Measurements from ENCODE around the gene SIPA1L3. TPM values are rescaled to one million over a fixed set of nuclear protein-coding genes. Genes with fewer than 3 reads are reported as not detected.

Gene SIPA1L3
- total RNA-seq, 4 donors from 2014 or later: 50.0 to 69.8 (median 53.6) TPM

DNA sequence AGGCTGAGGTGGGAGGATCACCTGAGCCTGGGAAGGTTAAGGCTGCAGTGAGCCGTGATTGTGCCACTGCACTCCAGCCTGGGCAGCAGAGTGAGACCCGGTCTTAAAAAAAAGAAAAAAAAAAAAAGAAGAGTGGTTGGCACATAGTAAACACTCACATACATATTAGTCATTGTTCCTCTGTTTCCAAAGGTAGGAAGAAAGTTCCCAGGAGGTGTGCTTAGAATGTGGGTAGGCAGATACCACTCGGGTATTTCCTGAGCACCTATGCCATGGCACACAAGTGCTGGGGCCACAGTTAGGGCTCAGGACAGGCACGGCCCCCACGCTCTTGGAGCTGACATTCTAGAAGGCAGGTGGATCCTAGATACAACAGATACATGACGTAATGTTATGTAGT is 41.4 kb downstream of the SIPA1L3 start:
- peak in 1 of 2 donors; percentile 14 for DNase-seq (ENCODE audit: low spot score in 2 of 2)
- intact Hi-C loops (cut with DNase I; ENCODE audit: low total_unique reads): no loop called here
- TF ChIP-seq, protein P1, sequence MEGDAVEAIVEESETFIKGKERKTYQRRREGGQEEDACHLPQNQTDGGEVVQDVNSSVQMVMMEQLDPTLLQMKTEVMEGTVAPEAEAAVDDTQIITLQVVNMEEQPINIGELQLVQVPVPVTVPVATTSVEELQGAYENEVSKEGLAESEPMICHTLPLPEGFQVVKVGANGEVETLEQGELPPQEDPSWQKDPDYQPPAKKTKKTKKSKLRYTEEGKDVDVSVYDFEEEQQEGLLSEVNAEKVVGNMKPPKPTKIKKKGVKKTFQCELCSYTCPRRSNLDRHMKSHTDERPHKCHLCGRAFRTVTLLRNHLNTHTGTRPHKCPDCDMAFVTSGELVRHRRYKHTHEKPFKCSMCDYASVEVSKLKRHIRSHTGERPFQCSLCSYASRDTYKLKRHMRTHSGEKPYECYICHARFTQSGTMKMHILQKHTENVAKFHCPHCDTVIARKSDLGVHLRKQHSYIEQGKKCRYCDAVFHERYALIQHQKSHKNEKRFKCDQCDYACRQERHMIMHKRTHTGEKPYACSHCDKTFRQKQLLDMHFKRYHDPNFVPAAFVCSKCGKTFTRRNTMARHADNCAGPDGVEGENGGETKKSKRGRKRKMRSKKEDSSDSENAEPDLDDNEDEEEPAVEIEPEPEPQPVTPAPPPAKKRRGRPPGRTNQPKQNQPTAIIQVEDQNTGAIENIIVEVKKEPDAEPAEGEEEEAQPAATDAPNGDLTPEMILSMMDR (IDR thresholded peaks at IDR 0.05): no peak
- TF ChIP-seq POLR2A (IDR thresholded peaks at IDR 0.05): no peak
- WGBS, 2 donors: 82 to 86% methylated on average over 6 of the region's 6 CpGs
- no peak overlapping the region for H3K4me3 ChIP-seq (ENCODE audit: low read depth, poor library complexity, severe bottlenecking)

DNA sequence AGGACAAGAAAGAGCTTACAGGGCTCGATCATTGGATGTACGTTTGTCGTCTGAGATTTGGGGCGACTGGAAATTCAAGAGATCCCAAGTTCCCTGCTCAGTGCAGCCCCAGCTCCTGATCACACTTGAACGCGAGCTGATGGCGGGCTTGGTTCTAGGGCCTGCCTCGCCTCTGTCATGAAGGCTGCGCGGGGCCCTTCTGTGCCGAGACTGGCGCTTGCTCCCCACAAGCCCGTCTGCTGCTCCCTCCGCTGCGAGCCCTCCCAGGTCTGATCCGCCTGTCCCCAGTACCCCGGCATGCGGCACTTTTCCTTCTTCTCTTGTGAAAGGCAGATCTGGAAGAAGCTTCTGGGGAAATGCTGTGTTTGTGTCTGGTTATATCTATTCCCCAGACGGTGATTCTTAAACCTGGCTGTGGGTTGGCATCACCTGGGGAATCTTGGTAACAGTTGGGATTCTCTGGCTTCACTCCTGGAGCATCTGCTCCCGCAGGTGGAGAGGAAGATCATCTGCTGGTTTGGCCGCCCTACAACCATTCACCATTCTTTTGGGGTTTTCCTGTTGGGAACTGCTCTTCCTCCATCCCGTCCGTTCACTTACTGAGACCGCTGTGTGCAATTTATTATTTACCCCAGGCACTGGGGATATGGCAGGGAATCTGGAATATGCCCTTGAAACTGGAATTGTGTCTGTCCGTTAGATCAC is 43.6 kb downstream of the SIPA1L3 start:
- TF ChIP-seq, protein P1 (IDR thresholded peaks at IDR 0.05): no peak
- no peak for TF ChIP-seq POLR2A (IDR thresholded peaks at IDR 0.05)
- H3K4me3 ChIP-seq (ENCODE audit: low read depth, poor library complexity, severe bottlenecking): no peak overlapping the region
- intact Hi-C loops (cut with DNase I; ENCODE audit: low total_unique reads): no loop called here
- DNase-seq (ENCODE audit: low spot score in 2 of 2): peak in 1 of 2 donors; percentile 78
- 78 to 83% methylated on average over 25 of the region's 25 CpGs for WGBS, 2 donors

DNA sequence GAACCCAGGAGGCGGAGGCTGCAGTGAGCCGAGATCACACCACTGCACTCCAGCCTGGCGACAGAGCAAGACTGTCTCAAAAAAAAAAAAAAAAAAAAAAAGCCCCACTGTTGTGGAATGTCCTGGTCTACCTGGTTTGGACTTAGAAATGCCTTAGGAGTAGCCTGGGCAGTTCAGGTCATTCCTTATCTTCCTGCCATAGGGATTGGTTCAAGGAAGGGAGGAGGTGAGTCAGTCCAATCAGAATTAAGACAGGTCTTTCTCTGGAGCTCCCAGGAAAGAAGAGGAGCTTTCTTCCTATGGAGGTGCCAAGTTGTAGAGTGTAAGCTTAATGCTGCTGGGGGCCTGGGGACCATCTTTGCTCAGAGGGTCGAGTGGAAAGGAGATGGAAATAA is 44.8 kb downstream of the SIPA1L3 start:
- WGBS, 2 donors: 73 to 75% methylated on average over 4 of the region's 4 CpGs
- TF ChIP-seq POLR2A (IDR thresholded peaks at IDR 0.05): no peak
- TF ChIP-seq, protein P1 (IDR thresholded peaks at IDR 0.05): no peak
- intact Hi-C loops (cut with DNase I; ENCODE audit: low total_unique reads): no loop called here

DNA sequence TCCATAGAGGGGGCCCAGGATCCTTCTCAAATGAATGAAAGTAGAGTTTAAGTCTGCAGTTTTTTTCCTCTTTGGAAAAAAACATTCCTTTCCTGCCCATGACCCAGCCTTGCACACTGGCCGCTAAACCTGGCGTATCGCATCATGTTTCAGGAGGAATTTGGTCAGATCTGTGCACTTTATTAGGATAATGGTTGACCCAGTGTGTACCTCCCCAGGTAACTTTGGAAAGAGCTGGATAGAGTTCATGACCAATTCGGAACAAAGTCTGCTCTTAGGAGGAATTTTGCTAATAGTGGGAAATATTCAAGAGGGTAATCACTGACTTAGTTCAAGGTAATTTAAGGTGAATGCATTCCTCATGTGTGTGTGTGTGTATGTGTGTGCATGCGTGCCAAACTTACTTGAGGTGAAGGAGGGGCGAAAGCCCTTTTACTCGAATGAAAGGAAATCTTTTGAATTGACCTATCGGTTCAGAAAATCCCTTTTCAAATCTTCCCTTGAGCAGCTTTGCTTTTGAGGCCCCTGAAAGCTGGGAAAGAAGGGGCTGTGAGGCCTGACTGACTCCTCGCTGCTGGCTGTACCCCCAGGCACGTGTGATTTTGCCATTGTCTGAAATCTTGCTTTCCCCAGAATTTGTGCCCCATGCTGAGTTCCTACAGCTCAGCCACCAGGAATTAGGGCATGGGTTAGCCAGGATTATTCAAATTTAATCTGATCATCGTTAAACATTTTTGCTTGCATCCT is 46.3 kb downstream of the SIPA1L3 start:
- DNase-seq (ENCODE audit: low spot score in 2 of 2): peak in 1 of 2 donors; percentile 32
- 65 to 72% methylated on average over 11 of the region's 11 CpGs for WGBS, 2 donors
- TF ChIP-seq, protein P1 (IDR thresholded peaks at IDR 0.05): no peak
- TF ChIP-seq POLR2A (IDR thresholded peaks at IDR 0.05): no peak
- no peak overlapping the region for H3K4me3 ChIP-seq (ENCODE audit: low read depth, poor library complexity, severe bottlenecking)
- intact Hi-C loops (cut with DNase I; ENCODE audit: low total_unique reads): loop anchor here (1.0 kb wide), 1 partner anchor 17 kb away; no protein-coding TSS in a partner anchor

More for the DNA sequence above, 44.8 kb downstream of the SIPA1L3 start:
- H3K4me3 ChIP-seq (ENCODE audit: low read depth, poor library complexity, severe bottlenecking): no peak overlapping the region
- peak in 1 of 2 donors; percentile 20 for DNase-seq (ENCODE audit: low spot score in 2 of 2)

DNA sequence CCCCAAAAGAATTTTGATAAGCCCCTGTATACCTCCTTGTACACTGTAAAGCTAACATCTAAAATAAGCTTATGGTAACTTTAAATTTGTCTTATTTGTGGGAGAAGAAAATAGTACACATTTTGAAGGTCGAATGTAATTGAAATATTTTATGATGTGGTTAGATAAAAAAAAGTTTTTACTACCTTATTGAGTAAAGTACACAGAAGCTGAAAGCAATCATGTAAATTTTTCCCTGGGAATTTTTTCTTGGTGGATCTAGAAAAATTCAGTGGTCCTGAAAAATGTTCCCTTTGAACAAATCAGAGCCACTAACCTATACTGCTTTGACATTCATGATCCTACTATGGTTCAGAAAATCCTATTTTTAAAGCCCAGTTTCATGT is 46.9 kb downstream of the SIPA1L3 start:
- no peak for DNase-seq (ENCODE audit: low spot score in 2 of 2)
- WGBS, 2 donors: 28 to 29% methylated on average over 1 of the region's 1 CpG
- TF ChIP-seq POLR2A (IDR thresholded peaks at IDR 0.05): no peak
- TF ChIP-seq, protein P1 (IDR thresholded peaks at IDR 0.05): no peak
- intact Hi-C loops (cut with DNase I; ENCODE audit: low total_unique reads): loop anchor here (1.0 kb wide), 1 partner anchor 16 kb away; no protein-coding TSS in a partner anchor
- no peak overlapping the region for H3K4me3 ChIP-seq (ENCODE audit: low read depth, poor library complexity, severe bottlenecking)

All from lower leg skin (tissue), 4 donors.